DOHH2 (cell line): ENCODE results near the gene PGBD5.

Experiments
- H3F3A ChIP-seq: fragments of 200-600 bp; sonication (generic), shearing (Covaris generic); 2 replicates; pipeline ENCODE4 v1.6.0; 2016; ENCODE audit warnings: antibody characterized with exemption, mild to moderate bottlenecking; ENCODE audit not compliant: control insufficient read depth, insufficient read depth
- H3K27ac ChIP-seq: fragments of 200-600 bp; sonication (generic); 2 replicates; pipeline ENCODE4 v1.5.1; 2014; ENCODE audit warnings: low read depth, mild to moderate bottlenecking, low read length, moderate library complexity
- H3K27me3 ChIP-seq: fragments of 200-600 bp; sonication (generic); 2 replicates; pipeline ENCODE4 v1.6.1; 2014; ENCODE audit warnings: mild to moderate bottlenecking, low read length, mixed read lengths; ENCODE audit not compliant: control insufficient read depth
- H3K36me3 ChIP-seq: fragments of 200-600 bp; sonication (generic); 2 replicates; pipeline ENCODE4 v1.6.1; 2014; ENCODE audit warnings: mild to moderate bottlenecking, low read length, moderate library complexity, mixed read lengths; ENCODE audit not compliant: control insufficient read depth
- H3K4me1 ChIP-seq: fragments of 200-600 bp; sonication (generic); 2 replicates; pipeline ENCODE4 v1.6.1; 2014; ENCODE audit warnings: mild to moderate bottlenecking, low read length, mixed read lengths; ENCODE audit not compliant: control insufficient read depth
- H3K4me2 ChIP-seq: fragments of 200-600 bp; sonication (generic); 2 replicates; pipeline ENCODE4 v1.6.0; 2014; ENCODE audit warnings: mild to moderate bottlenecking, low read length, moderate library complexity
- H3K4me3 ChIP-seq: fragments of 200-600 bp; sonication (generic); 2 replicates; pipeline ENCODE4 v1.5.1; 2014; ENCODE audit warnings: mild to moderate bottlenecking, low read length, mixed read lengths
- H3K79me2 ChIP-seq: fragments of 200-600 bp; sonication (generic); 2 replicates; pipeline ENCODE4 v1.6.1; 2014; ENCODE audit warnings: mild to moderate bottlenecking, low read length, mixed read lengths; ENCODE audit not compliant: control insufficient read depth
- H3K9me2 ChIP-seq: fragments of 200-600 bp; sonication (generic); replicated peaks from 2 replicates; pipeline ENCODE4 v1.6.1; 2014; ENCODE audit warnings: mild to moderate bottlenecking, low read length, mixed read lengths; ENCODE audit not compliant: control insufficient read depth
- H3K9me3 ChIP-seq: fragments of 200-600 bp; sonication (generic); 2 replicates; pipeline ENCODE4 v1.6.1; 2014; ENCODE audit warnings: antibody characterized with exemption, low read length, mixed read lengths; ENCODE audit not compliant: control insufficient read depth, insufficient read depth
- H4K20me1 ChIP-seq: fragments of 200-600 bp; sonication (generic); 2 replicates; pipeline ENCODE4 v1.6.0; 2014; ENCODE audit warnings: low read depth, mild to moderate bottlenecking, antibody characterized with exemption, low read length, moderate library complexity; ENCODE audit not compliant: control insufficient read depth, insufficient read depth
- EZH2phosphoT487 ChIP-seq: fragments of 200-600 bp; sonication (generic); IDR thresholded peaks from 2 replicates; pipeline ENCODE4 v1.6.1; 2017; ENCODE audit warnings: borderline replicate concordance, mild to moderate bottlenecking, antibody characterized with exemption, low read length, moderate library complexity, mixed read lengths
- TF ChIP-seq, protein P1 (sequence below): fragments of 200-600 bp; sonication (generic); IDR thresholded peaks from one replicate; pipeline ENCODE4 v1.5.1; 2014; ENCODE audit warnings: antibody characterized with exemption, mild to moderate bottlenecking, low read depth, low read length; ENCODE audit not compliant: poor library complexity, severe bottlenecking

PGBD5 gene

DNA sequence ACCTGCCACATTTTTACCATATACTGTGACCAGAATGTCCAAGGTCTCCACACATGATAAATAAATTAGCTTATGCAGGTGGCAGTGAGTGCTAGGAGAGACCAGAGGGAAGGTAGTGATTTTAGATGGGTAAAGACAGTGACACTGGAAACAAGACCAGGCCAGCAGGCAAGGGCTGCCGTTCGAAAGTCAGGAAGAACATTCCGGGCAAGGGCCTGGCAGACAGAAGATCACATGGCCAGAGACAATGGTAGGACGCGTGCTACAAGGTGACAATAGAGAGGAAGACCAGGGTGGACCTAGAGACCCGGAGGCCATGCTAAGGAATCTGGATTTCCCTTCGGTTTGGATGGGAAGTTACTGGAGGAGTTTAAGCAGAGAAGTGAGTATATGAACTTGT is 9.7 kb downstream of the PGBD5 start:
- no peak for TF ChIP-seq EZH2phosphoT487
- TF ChIP-seq, protein P1, sequence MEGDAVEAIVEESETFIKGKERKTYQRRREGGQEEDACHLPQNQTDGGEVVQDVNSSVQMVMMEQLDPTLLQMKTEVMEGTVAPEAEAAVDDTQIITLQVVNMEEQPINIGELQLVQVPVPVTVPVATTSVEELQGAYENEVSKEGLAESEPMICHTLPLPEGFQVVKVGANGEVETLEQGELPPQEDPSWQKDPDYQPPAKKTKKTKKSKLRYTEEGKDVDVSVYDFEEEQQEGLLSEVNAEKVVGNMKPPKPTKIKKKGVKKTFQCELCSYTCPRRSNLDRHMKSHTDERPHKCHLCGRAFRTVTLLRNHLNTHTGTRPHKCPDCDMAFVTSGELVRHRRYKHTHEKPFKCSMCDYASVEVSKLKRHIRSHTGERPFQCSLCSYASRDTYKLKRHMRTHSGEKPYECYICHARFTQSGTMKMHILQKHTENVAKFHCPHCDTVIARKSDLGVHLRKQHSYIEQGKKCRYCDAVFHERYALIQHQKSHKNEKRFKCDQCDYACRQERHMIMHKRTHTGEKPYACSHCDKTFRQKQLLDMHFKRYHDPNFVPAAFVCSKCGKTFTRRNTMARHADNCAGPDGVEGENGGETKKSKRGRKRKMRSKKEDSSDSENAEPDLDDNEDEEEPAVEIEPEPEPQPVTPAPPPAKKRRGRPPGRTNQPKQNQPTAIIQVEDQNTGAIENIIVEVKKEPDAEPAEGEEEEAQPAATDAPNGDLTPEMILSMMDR, result no peak
- no peak overlapping the region for H3K4me2 ChIP-seq
- H3F3A ChIP-seq, result no peaks in the 10 kb centered on the region
- H3K9me2 ChIP-seq, result no peaks in the 10 kb centered on the region
- no peaks in the 10 kb centered on the region for H3K79me2 ChIP-seq
- H3K27me3 ChIP-seq, result 0 out of 2 replicates have a peak, but pooled peaks cover 1% of the 10 kb centered on the region
- no peak overlapping the region for H3K4me3 ChIP-seq
- H3K9me3 ChIP-seq, result no peaks in the 10 kb centered on the region
- H3K36me3 ChIP-seq, result no peaks in the 10 kb centered on the region
- H3K27ac ChIP-seq, result no peak overlapping the region
- no peaks in the 10 kb centered on the region for H4K20me1 ChIP-seq
- H3K4me1 ChIP-seq, result no peaks in the 10 kb centered on the region

DNA sequence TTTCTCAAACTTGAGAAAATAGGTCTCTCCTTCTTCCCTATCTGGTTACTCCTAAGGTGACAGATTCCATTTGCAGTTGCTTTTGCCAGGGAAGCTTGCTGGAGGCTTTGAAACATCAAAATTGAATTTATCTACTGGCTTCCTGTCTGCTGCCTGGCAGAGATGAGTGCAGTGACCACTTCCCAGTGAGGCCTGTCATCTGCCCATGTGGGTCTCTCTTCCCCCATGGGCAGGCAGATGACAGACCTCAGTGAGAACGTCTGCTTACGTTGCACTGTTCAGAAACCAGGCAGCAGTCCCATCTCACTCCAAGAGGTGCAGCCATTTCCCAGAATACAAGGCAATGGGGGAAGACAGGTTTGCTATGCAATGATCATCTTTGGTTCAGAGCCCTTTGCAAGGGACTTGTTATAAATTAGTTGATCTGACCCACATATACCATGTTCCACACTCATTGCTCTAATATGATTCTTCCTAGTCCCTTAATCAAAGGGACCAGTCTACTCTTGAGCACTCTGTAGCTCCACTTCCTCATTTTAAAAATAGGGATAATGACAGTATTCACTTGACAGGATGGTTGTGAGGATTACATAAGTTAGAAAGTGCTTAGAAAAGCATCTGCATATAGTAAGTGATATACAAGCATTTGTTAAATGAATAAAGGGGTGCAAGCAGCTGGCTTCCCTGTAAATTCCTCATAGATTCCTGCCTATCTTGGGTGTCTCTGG is 10.6 kb downstream of the PGBD5 start:
- Histone ChIP-seq H3K4me3 (no peak overlapping the region), H3K4me2 (no peak overlapping the region), H3F3A (no peaks in the 10 kb centered on the region), H3K4me1 (no peaks in the 10 kb centered on the region), H3K36me3 (no peaks in the 10 kb centered on the region), H3K79me2 (no peaks in the 10 kb centered on the region), H3K9me3 (no peaks in the 10 kb centered on the region), H3K9me2 (no peaks in the 10 kb centered on the region), H4K20me1 (no peaks in the 10 kb centered on the region), H3K27me3 (no peaks in the 10 kb centered on the region), H3K27ac (no peak overlapping the region)
- TF ChIP-seq, protein P1, result no peak
- TF ChIP-seq EZH2phosphoT487, result no peak

DNA sequence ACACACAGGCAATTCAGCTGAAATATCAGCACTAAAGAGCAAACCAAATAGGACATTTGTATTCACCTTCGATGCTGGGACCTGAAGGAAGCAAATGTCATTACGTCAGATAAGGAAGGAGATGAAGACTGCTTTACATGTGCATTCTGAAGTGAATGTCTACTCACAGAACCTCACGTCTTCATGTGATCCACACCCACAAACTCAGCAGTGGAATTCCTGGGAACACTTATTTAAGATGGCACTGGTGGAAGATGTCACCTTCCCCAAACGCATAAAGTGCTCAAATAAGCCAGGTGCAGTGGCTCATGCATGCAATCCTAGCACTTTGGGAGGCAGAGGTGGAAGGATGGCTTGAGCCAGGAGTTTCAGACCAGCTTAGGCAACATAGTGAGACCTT is 11.4 kb downstream of the PGBD5 start:
- H3K27ac ChIP-seq, result no peak overlapping the region
- no peaks in the 10 kb centered on the region for H3F3A ChIP-seq
- no peaks in the 10 kb centered on the region for H3K27me3 ChIP-seq
- H4K20me1 ChIP-seq, result no peaks in the 10 kb centered on the region
- no peaks in the 10 kb centered on the region for H3K9me2 ChIP-seq
- no peaks in the 10 kb centered on the region for H3K4me1 ChIP-seq
- no peaks in the 10 kb centered on the region for H3K79me2 ChIP-seq
- no peak for TF ChIP-seq EZH2phosphoT487
- TF ChIP-seq, protein P1, result no peak
- H3K36me3 ChIP-seq, result no peaks in the 10 kb centered on the region
- H3K4me3 ChIP-seq, result no peak overlapping the region
- H3K9me3 ChIP-seq, result no peaks in the 10 kb centered on the region
- no peak overlapping the region for H3K4me2 ChIP-seq
